IMR-90 (cell line): ENCODE measurements around the gene AFAP1L1. TPM values are rescaled to one million over a fixed set of nuclear protein-coding genes. Genes with fewer than 3 reads are reported as not detected.

Experiments used
- ATAC-seq: fragments of 200-7000 bp; cut with Tn5 transposase; 2 replicates; pipeline ENCODE4 v1.9.1; 2020; ENCODE audit warnings: low read depth, mild to moderate bottlenecking, moderate library complexity
- BruUV-seq: library from RNA; stranded (reverse); fragments of 400-500 nt; replicated peaks from 2 replicates; lab custom pipeline; 2021; lab: Mats Ljungman, UMichigan
- CTCF ChIA-PET: fragments of 300-600 bp; formaldehyde crosslinking; extraction: SDS; loops from one replicate; lab custom pipeline; 2021; ENCODE audit warnings: antibody characterized with exemption; lab: Yijun Ruan, JAX
- POLR2A ChIA-PET: fragments of 300-600 bp; sonication (Branson Sonifier 250); formaldehyde crosslinking; loops from one replicate; lab custom pipeline; 2022; ENCODE audit warnings: antibody characterized with exemption; ENCODE audit not compliant: unreplicated experiment; lab: Charles Lee
- DNase-seq: peaks from one replicate; pipeline ENCODE4 v3.0.0; 2013
- H2AFZ ChIP-seq: replicated peaks from 2 replicates; pipeline ENCODE3; 2013; ENCODE audit warnings: low read length, mild to moderate bottlenecking; ENCODE audit not compliant: poor library complexity
- H2AK5ac ChIP-seq: 2 replicates; pipeline ENCODE4 v1.6.1; 2013; ENCODE audit warnings: low read depth, low read length, inconsistent platforms
- H2AK9ac ChIP-seq: replicated peaks from 2 replicates; pipeline ENCODE3; 2013; ENCODE audit warnings: mild to moderate bottlenecking, low read depth, low read length, moderate library complexity; ENCODE audit not compliant: poor library complexity
- H2BK120ac ChIP-seq: 2 replicates; pipeline ENCODE4 v1.6.1; 2013; ENCODE audit warnings: low read depth, low read length, inconsistent platforms
- H2BK15ac ChIP-seq: 3 replicates; pipeline ENCODE4 v1.6.1; 2013; ENCODE audit warnings: low read depth, low read length, inconsistent platforms
- H2BK20ac ChIP-seq: 2 replicates; pipeline ENCODE4 v1.6.1; 2013; ENCODE audit warnings: low read depth, mild to moderate bottlenecking, inconsistent platforms, low read length, moderate library complexity
- H2BK5ac ChIP-seq: 2 replicates; pipeline ENCODE4 v1.6.1; 2013; ENCODE audit warnings: mild to moderate bottlenecking, low read depth, low read length, inconsistent platforms; ENCODE audit not compliant: poor library complexity, severe bottlenecking
- H3K14ac ChIP-seq: replicated peaks from 2 replicates; pipeline ENCODE4 v1.6.1; 2013; ENCODE audit warnings: low read depth, low read length, inconsistent platforms
- H3K18ac ChIP-seq: 2 replicates; pipeline ENCODE4 v1.6.1; 2013; ENCODE audit warnings: low read depth, low read length, control low read depth
- H3K23ac ChIP-seq: 2 replicates; pipeline ENCODE4 v1.6.1; 2013; ENCODE audit warnings: low read depth, low read length, inconsistent platforms
- H3K27ac ChIP-seq: 2 replicates; pipeline ENCODE4 v1.5.1; 2013; ENCODE audit warnings: mild to moderate bottlenecking, control low read depth, low read length; ENCODE audit not compliant: insufficient read depth
- H3K27me3 ChIP-seq: 2 replicates; pipeline ENCODE4 v1.6.1; 2013; ENCODE audit warnings: low read length; ENCODE audit not compliant: control insufficient read depth, insufficient read depth
- H3K36me3 ChIP-seq: 2 replicates; pipeline ENCODE4 v1.6.1; 2013; ENCODE audit warnings: low read length, mixed read lengths; ENCODE audit not compliant: control insufficient read depth, insufficient read depth
- H3K4ac ChIP-seq: 2 replicates; pipeline ENCODE4 v1.6.1; 2013; ENCODE audit warnings: low read depth, low read length, inconsistent platforms
- H3K4me1 ChIP-seq: 2 replicates; pipeline ENCODE4 v1.6.1; 2013; ENCODE audit warnings: low read length, mixed read lengths; ENCODE audit not compliant: control insufficient read depth, insufficient read depth
- H3K4me2 ChIP-seq: 2 replicates; pipeline ENCODE4 v1.6.1; 2013; ENCODE audit warnings: low read depth, mild to moderate bottlenecking, control low read depth, low read length, moderate library complexity
- H3K4me3 ChIP-seq: 2 replicates; pipeline ENCODE4 v1.5.1; 2013; ENCODE audit warnings: low read depth, mild to moderate bottlenecking, control low read depth, low read length, moderate library complexity; ENCODE audit not compliant: insufficient read depth
- H3K56ac ChIP-seq: 2 replicates; pipeline ENCODE4 v1.6.1; 2013; ENCODE audit warnings: low read length, inconsistent platforms; ENCODE audit not compliant: insufficient read depth; ENCODE audit errors: extremely low read depth
- H3K79me1 ChIP-seq, 2 experiments: 2 replicates each; pipeline ENCODE4 v1.6.1; 2013; ENCODE audit warnings: low read length in 2 of 2, inconsistent platforms in 1 of 2, low read depth in 1 of 2
- H3K9ac ChIP-seq: 2 replicates; pipeline ENCODE4 v1.6.1; 2013; ENCODE audit warnings: low read depth, low read length, control low read depth
- H3K9me1 ChIP-seq: 2 replicates; pipeline ENCODE4 v1.6.1; 2013; ENCODE audit warnings: low read length, inconsistent platforms; ENCODE audit not compliant: insufficient read depth
- H3K9me3 ChIP-seq: 2 replicates; pipeline ENCODE4 v1.6.1; 2013; ENCODE audit warnings: low read length; ENCODE audit not compliant: control insufficient read depth, insufficient read depth
- H4K20me1 ChIP-seq: 2 replicates; pipeline ENCODE4 v1.6.1; 2013; ENCODE audit warnings: low read length, inconsistent platforms; ENCODE audit not compliant: insufficient read depth
- H4K5ac ChIP-seq: 2 replicates; pipeline ENCODE4 v1.6.1; 2013; ENCODE audit warnings: mild to moderate bottlenecking, low read depth, low read length, control low read depth
- H4K8ac ChIP-seq, 2 experiments: 2 replicates each; pipeline ENCODE4 v1.6.1; 2013; ENCODE audit warnings: low read depth in 2 of 2, low read length in 2 of 2, control low read depth in 1 of 2, inconsistent platforms in 1 of 2
- H4K91ac ChIP-seq: 2 replicates; pipeline ENCODE4 v1.6.1; 2013; ENCODE audit warnings: low read depth, low read length, inconsistent platforms; ENCODE audit not compliant: insufficient read depth
- CEBPB ChIP-seq: IDR thresholded peaks from 2 replicates; pipeline ENCODE4 v1.6.1; 2012; ENCODE audit warnings: low read depth, low read length, improper control_type of control experiment
- USF2 ChIP-seq: fragments of 150-350 bp; IDR thresholded peaks from 2 replicates; pipeline ENCODE4 v1.6.1; 2017; ENCODE audit warnings: mild to moderate bottlenecking, antibody characterized with exemption, low read length, low read depth
- WGBS, 2 experiments: methylation state at CpG; one replicate each; pipeline versions ENCODE4 v1.1.5 to v1.1.7; 2013; ENCODE audit warnings: missing lambda C conversion rate in 2 of 2; ENCODE audit not compliant: insufficient read length in 1 of 2; ENCODE audit errors: extremely low coverage in 2 of 2; 5-methylcytosine and 5-hydroxymethylcytosine counted together
- dilution Hi-C: fragments of 300-500 bp; cut with HindIII; formaldehyde crosslinking; loops from one replicate; pipeline ENCODE4 v1.14.3; 2018; ENCODE audit warnings: low sequenced_read_pairs; ENCODE audit not compliant: unreplicated experiment
- in situ Hi-C: fragments of 300-500 bp; cut with MboI; formaldehyde crosslinking; loops from 3 replicates; pipeline ENCODE4 v1.14.3; 2019; ENCODE audit warnings: low sequenced_read_pairs, inconsistent platforms, mixed read lengths
- intact Hi-C: fragments of 100-400 bp; cut with micrococcal nuclease; formaldehyde crosslinking; loops from 2 replicates; pipeline ENCODE4 v1.10.0; 2022
- polyA plus RNA-seq, 3 experiments: library from polyadenylated mRNA; depleted of rRNA; stranded (reverse); fragments of >200 nt; gene quantifications; 2 replicates each; pipeline ENCODE4 v1.2.3, GENCODE V29; 2012; ENCODE audit warnings: low replicate concordance in 1 of 3
- total RNA-seq: library from RNA; depleted of rRNA; stranded (reverse); fragments of >200 nt; gene quantifications from 2 replicates; pipeline ENCODE4 v1.2.3, GENCODE V29; 2012

Gene AFAP1L1
- total and polyA plus RNA-seq, 2 of the 4 experiments (the other 2 are of a cell fraction), result 3.3 to 5.7 TPM

GRCh38 chr5:149345892-149346222 is 74.2 kb downstream of the AFAP1L1 start:
- Histone ChIP-seq H3K18ac (peak overlapping the region; percentile 54), H3K9me3 (no peaks in the 10 kb centered on the region), H2AK5ac (peak overlapping the region; percentile 98), H3K9me1 (peaks cover 3% of the 10 kb centered on the region; the same call in 1 of the 2 replicates), H4K20me1 (peaks cover 5% of the 10 kb centered on the region; the same call in 1 of the 2 replicates), H2BK120ac (peak overlapping the region; percentile 49), H2AK9ac (peak overlapping the region; percentile 96), H2BK20ac (no peak overlapping the region), H4K5ac (peak overlapping the region; percentile 61), H4K8ac (peak overlapping the region; percentile 92 to 95), H3K27me3 (no peaks in the 10 kb centered on the region), H3K4me3 (peak overlapping the region; percentile 75), H3K56ac (peak overlapping the region; percentile 94), H3K27ac (peak overlapping the region; percentile 65), H4K91ac (peak overlapping the region; percentile 95), H2BK5ac (peak overlapping the region; percentile 62), H3K23ac (peak overlapping the region; percentile 93), H3K4me2 (peak overlapping the region; percentile 89), H3K4ac (peak overlapping the region; percentile 96), H2BK15ac (peak overlapping the region; percentile 71; the same call in 2 of the 3 replicates), H3K4me1 (peaks cover 2% of the 10 kb centered on the region; the same call in 1 of the 2 replicates), H3K14ac (peak overlapping the region; percentile 96), H2AFZ (peak overlapping the region; percentile 96), H3K9ac (peak overlapping the region; percentile 81), H3K79me1 (peaks cover 27 to 37% of the 10 kb centered on the region in 2 experiments), H3K36me3 (peaks cover 19% of the 10 kb centered on the region)
- ChIA-PET CTCF (interaction anchor here (0.7 kb wide), 1 partner anchor 612 kb away, joined by 3 read pairs; no protein-coding TSS in a partner anchor), POLR2A (interaction anchor here (0.6 to 1.3 kb wide), 2 partner anchors 25 to 228 kb away, joined by 5 to 8 read pairs; no protein-coding TSS in a partner anchor)
- intact Hi-C loops (loop anchor here (1.0 to 5.0 kb wide), 3 partner anchors 26 to 204 kb away; partner anchors contain the start of gene ABLIM3), dilution Hi-C loops (no loop called here), in situ Hi-C loops (no loop called here)
- WGBS, 2 experiments, result no CpG with 5 or more reads among the region's 11 CpGs
- no TSS peak for BruUV-seq
- DNase-seq (peak; percentile 50), ATAC-seq (peak; percentile 4)
- peak; percentile 64 for TF ChIP-seq CEBPB
- TF ChIP-seq USF2, result no peak
